Measurements from ENCODE around the gene CDKN2AIPNL.

DNA sequence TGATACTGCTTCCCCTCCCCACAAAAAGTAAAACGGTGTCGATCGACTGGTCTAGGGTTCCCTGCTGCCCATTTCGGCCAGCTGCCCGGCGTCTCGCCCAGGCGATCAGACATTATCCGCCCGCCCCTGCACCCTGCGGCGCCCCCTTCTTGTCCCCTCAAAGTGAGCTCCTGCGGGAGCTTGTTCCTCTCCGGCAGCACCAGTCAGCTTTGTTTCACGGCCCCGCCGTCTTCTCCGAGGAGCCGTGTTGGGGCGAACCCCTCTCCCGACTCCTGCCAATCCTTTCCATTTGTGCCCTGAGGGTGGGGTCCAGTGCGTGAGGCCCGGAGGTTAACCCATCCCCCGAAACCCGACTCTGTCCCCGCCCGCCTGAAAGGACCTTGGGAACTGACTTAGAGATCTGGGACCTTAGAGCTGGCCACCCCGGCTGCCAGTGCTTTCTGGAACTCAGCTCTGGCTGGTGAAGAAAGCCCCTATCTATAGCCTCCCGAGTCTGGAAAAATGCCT, 39.8 kb downstream of the CDKN2AIPNL start:
- TF ChIP-seq EZH2phosphoT487 (IDR thresholded peaks at IDR 0.05; ENCODE audit: low read length) = no peak
- TF ChIP-seq, protein P1, sequence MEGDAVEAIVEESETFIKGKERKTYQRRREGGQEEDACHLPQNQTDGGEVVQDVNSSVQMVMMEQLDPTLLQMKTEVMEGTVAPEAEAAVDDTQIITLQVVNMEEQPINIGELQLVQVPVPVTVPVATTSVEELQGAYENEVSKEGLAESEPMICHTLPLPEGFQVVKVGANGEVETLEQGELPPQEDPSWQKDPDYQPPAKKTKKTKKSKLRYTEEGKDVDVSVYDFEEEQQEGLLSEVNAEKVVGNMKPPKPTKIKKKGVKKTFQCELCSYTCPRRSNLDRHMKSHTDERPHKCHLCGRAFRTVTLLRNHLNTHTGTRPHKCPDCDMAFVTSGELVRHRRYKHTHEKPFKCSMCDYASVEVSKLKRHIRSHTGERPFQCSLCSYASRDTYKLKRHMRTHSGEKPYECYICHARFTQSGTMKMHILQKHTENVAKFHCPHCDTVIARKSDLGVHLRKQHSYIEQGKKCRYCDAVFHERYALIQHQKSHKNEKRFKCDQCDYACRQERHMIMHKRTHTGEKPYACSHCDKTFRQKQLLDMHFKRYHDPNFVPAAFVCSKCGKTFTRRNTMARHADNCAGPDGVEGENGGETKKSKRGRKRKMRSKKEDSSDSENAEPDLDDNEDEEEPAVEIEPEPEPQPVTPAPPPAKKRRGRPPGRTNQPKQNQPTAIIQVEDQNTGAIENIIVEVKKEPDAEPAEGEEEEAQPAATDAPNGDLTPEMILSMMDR (IDR thresholded peaks at IDR 0.05; ENCODE audit: low read length) = no peak
